Muscle layer of colon (tissue), 2 donors: ENCODE data around the gene RAC2.

Source experiments
- H3K27ac ChIP-seq: one replicate; pipeline ENCODE4 v1.7.0; 2013; ENCODE audit warnings: low read depth, mild to moderate bottlenecking, low read length, moderate library complexity
- H3K27me3 ChIP-seq, 2 donors: one replicate each; pipeline ENCODE4 v1.7.0; 2013; ENCODE audit warnings: low read length in 2 of 2, mild to moderate bottlenecking in 2 of 2; ENCODE audit not compliant: insufficient read depth in 2 of 2, control insufficient read depth in 1 of 2
- H3K36me3 ChIP-seq: one replicate; pipeline ENCODE4 v1.7.0; 2013; ENCODE audit warnings: mild to moderate bottlenecking, low read length; ENCODE audit not compliant: insufficient read depth
- H3K4me1 ChIP-seq: one replicate; pipeline ENCODE4 v1.7.0; 2013; ENCODE audit warnings: mild to moderate bottlenecking, low read length; ENCODE audit not compliant: insufficient read depth
- H3K4me3 ChIP-seq, 2 donors: one replicate each; pipeline ENCODE4 v1.7.0; 2013; ENCODE audit warnings: low read length in 2 of 2, low read depth in 1 of 2, mild to moderate bottlenecking in 1 of 2, moderate library complexity in 1 of 2
- H3K9ac ChIP-seq: one replicate; pipeline ENCODE4 v1.7.0; 2013; ENCODE audit warnings: low read length
- H3K9me3 ChIP-seq: one replicate; pipeline ENCODE4 v1.7.0; 2013; ENCODE audit warnings: mild to moderate bottlenecking, low read length
- donor health status: abdominal sarcoma.
- donor health status: Adenocarcinoma of cecum.

The RAC2 gene

DNA sequence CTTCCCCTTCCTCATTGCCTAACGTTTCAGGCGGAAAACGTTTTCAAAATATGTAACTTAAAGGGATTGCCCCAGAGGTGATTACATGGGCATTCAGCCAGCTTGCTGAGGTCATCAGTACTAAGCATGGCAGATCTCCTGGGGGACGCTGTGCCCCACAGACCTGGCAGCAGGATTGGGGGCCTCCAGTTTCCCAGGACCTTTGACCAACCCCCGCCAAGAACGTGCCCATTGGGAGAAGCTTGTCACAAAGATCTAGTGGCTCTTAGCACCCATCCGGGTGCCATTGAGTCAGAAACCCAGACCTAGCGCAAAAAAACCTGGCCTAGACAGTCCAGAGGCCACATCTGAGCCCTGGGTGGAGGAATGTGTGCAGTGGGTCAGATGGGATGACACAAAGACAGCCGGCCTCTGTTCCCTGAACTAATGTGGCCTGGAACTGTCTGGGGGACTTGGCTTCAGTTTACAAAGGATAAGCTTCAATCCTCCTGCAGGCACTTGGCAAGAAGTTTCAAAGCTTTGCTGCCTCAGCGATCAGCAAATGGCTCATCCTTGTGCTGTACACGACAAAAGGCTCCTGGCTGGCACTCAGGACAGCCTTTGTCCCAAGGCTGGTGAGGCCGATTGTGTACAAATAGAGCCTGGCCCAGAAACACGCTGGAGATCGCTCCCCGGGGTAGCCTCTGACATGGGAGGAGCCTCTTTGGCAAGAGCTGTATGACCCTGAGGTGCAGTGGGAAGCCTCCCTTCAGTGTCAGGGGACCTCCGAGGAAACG is 65.5 kb downstream of the RAC2 start:
- no peak overlapping the region for H3K9ac ChIP-seq
- no peaks in the 10 kb centered on the region for H3K36me3 ChIP-seq
- peaks cover 33% of the 10 kb centered on the region for H3K4me1 ChIP-seq
- no peak overlapping the region for H3K27ac ChIP-seq
- no peak overlapping the region for H3K4me3 ChIP-seq
- H3K27me3 ChIP-seq = no peaks in the 10 kb centered on the region
- no peaks in the 10 kb centered on the region for H3K9me3 ChIP-seq

DNA sequence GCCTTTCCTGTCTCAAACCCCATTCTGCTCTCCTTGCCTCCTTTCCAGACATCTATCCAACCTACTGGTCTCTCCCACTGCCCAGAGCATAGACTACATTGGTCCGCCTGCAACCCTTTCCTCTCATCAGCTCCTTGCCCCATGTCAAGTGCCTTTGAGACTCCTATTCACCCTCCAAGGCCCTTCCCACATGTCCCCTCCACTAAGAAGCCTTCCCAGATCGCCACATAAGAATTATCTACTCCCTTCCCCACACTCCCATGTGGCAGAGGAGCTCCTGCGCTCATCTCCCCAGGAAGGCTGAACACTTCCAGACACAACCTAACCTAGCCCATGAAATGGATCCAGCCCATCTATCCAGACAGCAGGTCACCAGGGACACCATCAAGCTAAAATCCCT is 66.3 kb downstream of the RAC2 start:
- no peaks in the 10 kb centered on the region for H3K9me3 ChIP-seq
- H3K36me3 ChIP-seq = no peaks in the 10 kb centered on the region
- H3K27me3 ChIP-seq = no peaks in the 10 kb centered on the region
- peaks cover 33% of the 10 kb centered on the region for H3K4me1 ChIP-seq
- no peak overlapping the region for H3K27ac ChIP-seq
- H3K4me3 ChIP-seq = no peak overlapping the region
- H3K9ac ChIP-seq = no peak overlapping the region

DNA sequence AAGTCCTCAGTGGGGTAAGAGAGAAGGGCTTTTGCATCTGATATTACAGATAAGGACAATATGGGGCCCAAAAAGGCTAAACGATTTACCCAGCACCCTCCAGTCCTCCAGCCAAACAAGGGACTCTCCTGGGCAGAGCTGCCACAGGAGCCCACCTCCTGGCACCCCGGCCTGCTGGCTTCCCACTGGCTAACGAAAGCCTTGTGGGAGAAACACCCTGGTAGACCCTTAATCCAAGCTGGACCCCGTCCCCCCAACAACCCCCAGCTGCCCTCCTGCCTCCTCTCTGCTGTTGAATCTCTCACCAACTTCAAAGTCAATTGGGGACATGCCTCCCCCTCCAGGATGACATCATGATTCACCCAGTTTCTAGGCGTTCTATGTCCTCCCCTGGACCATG is 66.8 kb downstream of the RAC2 start:
- no peaks in the 10 kb centered on the region for H3K9me3 ChIP-seq
- H3K27ac ChIP-seq = no peak overlapping the region
- H3K4me3 ChIP-seq = no peak overlapping the region
- no peaks in the 10 kb centered on the region for H3K36me3 ChIP-seq
- H3K4me1 ChIP-seq = peaks cover 33% of the 10 kb centered on the region
- H3K9ac ChIP-seq = no peak overlapping the region
- H3K27me3 ChIP-seq = no peaks in the 10 kb centered on the region

DNA sequence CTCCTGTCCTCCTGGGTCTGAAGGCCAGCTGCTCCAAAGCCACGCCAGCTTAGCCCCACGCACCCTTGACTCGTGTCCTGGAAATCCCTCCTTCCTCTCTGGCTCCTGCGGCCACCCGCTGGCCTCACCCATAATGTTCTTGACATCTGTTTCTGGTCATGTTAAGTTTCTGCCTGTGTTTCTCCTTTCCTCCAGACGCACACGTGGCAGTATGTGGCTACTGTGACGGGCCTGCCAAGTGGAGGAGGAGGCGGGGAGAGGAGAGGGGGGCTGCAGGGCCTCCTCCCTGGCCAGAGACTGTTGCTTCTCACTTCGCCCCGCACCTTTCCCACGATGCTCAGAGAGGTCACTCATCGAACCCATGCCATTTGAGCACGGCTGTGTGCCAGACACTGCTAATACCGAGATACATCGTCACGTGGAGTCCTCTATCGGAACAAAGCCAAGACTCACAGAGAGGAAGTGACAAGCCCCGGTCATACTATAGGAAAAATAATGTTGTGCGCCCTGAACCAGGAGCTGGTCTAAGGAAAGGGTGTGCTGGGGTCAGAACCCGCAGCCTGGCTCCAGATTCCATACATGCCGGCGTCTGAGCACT is 67.5 kb downstream of the RAC2 start:
- Histone ChIP-seq H3K9me3 (no peaks in the 10 kb centered on the region), H3K9ac (no peak overlapping the region), H3K27me3 (no peaks in the 10 kb centered on the region), H3K36me3 (no peaks in the 10 kb centered on the region), H3K27ac (no peak overlapping the region), H3K4me3 (peak overlapping the region; percentile 8 to 12), H3K4me1 (peaks cover 33% of the 10 kb centered on the region)

DNA sequence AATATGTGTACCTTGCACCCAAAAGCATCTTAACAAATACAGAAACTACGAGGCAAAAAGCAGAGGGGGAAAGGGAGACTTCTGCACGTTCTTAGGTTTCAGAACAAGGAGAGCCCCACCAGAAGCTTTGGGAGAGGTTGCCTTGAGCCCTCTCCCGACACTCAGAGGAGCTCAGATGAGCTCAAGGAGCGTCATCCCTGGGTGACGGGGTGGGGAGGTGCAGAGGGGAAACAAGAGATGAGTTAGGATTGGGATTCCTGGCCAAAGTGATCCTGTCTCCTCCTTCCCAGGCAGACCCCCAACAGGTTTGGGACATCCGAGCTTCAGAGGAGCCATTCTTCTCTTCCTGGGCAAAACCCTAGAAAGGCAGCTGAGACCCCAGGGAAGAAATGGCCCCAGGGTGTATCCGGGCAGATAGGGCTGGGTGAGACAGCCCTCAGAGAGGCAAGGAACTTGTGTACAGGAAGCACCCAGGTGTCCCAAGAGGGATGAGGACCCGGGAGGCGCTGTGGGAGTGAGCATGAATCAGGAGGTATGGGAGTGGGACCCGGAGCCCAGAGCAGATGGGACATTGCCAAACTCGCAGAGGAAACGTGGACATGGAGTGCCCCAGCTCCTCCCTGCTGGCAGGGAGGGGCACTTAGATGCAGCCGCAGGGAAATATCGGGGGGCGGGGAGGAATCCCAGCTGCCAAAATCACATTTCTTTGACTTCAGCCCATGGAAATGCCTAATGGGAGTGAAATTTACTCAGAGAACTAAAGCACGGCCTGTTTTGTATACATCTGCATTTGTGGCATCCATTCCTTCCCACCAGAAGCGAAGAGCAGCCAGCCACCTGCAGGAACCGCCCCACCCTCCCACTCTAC is 68.4 kb downstream of the RAC2 start:
- Histone ChIP-seq H3K27ac (no peak overlapping the region), H3K9me3 (no peaks in the 10 kb centered on the region), H3K9ac (no peak overlapping the region), H3K36me3 (no peaks in the 10 kb centered on the region), H3K27me3 (no peaks in the 10 kb centered on the region), H3K4me3 (peak overlapping the region in 1 of 2 donors; percentile 12), H3K4me1 (peaks cover 33% of the 10 kb centered on the region)
